GM12892 (cell line): ENCODE results near the gene PDE4DIP.
"Not testable (repeated sequence)": the region's sequence is repeated elsewhere in the genome, so short reads cannot be mapped to it uniquely, and the experiment has no call there.

Source experiments
- POLR2A ChIP-seq: IDR thresholded peaks from 2 replicates; pipeline ENCODE4 v1.6.1; 2011; ENCODE audit warnings: low read depth, low read length, control low read depth
- POLR2AphosphoS5 ChIP-seq: IDR thresholded peaks from 2 replicates; pipeline ENCODE4 v1.6.1; 2011; ENCODE audit warnings: low read depth, low read length, control low read depth
- TAF1 ChIP-seq: IDR thresholded peaks from 2 replicates; pipeline ENCODE4 v1.6.1; 2011; ENCODE audit warnings: low read depth, mild to moderate bottlenecking, control low read depth, low read length, borderline replicate concordance

GRCh38 chr1:148901150-148901952, 57.1 kb downstream of the PDE4DIP start:
- TF ChIP-seq POLR2AphosphoS5, TAF1, POLR2A: not testable (repeated sequence)
